Embryonic facial prominence (tissue), 1 donor: ENCODE data around the gene PIP5K1B.

Experiments
- DNase-seq: peaks from one replicate; pipeline ENCODE4 v3.0.0-alpha.2; 2016; ENCODE audit errors: extremely low spot score

PIP5K1B gene

GRCh38 chr9:68707801-68708488, 2.9 kb downstream of the PIP5K1B start:
- no peak for DNase-seq

DNA sequence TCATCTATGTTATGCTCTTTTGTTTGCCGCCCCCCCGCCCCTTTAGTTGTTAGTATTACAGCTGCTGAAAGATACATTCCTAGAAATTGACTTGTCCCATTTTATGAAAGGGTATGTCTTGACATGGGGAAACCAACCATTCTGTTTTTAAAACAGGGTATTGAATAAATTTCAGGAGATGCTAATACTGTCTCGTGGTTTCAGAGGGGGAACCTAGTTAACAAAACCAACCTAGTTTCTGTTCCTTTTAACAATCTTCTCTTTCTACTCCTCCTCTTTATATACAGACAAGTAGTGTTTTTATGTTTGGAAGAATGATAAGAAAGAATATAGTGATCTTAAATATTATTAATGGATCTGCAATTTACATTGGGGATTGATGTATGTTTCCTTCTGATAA, 3.5 kb downstream of the PIP5K1B start:
- no peak for DNase-seq

GRCh38 chr9:68709291-68710110, 4.5 kb downstream of the PIP5K1B start:
- DNase-seq: no peak

- DNase-seq: no peak
These were observed 5.1 kb downstream of the PIP5K1B start for GRCh38 chr9:68710111-68710471.

- no peak for DNase-seq
These were observed 6.2 kb downstream of the PIP5K1B start for GRCh38 chr9:68711281-68711680.

DNA sequence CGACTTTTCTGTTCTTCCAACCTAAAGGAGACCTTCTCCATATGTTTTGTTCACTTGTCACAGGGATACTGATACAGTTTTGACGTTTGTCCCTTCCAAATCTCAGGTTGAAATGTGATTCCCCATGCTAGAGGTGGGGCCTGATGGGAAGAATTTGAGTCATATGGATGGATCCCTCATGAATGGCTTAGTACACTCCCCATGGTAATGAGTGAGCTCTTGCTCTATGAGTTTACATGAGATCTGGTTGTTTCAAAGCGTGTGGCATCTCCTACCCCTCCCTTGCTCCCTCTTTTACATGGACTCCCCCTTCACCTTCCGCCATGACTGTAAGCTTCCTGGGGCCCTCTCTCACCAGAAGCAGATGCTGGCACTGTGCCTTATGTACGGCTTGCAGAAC, 6.9 kb downstream of the PIP5K1B start:
- DNase-seq: no peak

GRCh38 chr9:68714416-68715180, 9.6 kb downstream of the PIP5K1B start:
- no peak for DNase-seq

DNA sequence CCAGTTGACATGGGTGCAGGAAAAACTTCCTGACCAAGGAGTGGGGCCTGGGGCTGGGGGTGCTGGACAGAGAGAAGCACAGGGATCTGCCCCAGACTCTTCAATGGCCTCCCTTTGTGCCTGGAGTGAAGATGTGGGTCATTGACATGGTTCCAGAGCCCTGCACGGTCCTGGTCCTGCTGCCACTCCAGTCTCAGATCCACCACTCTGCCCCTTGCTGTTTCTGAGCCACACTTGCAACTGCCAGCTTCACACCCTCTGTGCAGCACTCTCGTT, 10.1 kb downstream of the PIP5K1B start:
- no peak for DNase-seq

- no peak for DNase-seq
These were observed 12.8 kb downstream of the PIP5K1B start for GRCh38 chr9:68717552-68718443.

- DNase-seq: no peak
These were observed 14.8 kb downstream of the PIP5K1B start for GRCh38 chr9:68719847-68720246.

- DNase-seq: no peak
These were observed 15.7 kb downstream of the PIP5K1B start for GRCh38 chr9:68720656-68721313.

GRCh38 chr9:68721666-68722330, 16.8 kb downstream of the PIP5K1B start:
- DNase-seq: no peak

GRCh38 chr9:68725070-68725469, 20.0 kb downstream of the PIP5K1B start:
- DNase-seq: no peak

- no peak for DNase-seq
These were observed 21.4 kb downstream of the PIP5K1B start for GRCh38 chr9:68726489-68726888.

DNA sequence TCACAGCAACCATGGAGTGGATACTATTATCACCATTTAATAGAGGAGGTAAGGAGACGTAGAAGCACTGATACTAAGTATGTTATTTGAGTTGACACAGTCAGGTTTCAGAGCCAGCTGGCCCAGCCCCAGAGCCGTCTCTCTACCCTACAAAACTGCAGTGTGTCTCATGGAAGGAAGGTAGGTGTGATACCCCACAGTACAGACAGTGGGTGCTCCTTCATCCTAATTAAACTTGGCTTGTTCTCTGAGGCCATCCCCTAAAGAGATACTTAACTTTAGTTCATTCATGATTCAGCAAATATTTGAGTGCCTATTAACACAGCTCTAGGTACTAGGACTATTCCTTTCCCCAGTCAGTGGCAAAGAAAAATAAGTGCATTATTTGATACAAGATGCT, 22.6 kb downstream of the PIP5K1B start:
- no peak for DNase-seq

DNA sequence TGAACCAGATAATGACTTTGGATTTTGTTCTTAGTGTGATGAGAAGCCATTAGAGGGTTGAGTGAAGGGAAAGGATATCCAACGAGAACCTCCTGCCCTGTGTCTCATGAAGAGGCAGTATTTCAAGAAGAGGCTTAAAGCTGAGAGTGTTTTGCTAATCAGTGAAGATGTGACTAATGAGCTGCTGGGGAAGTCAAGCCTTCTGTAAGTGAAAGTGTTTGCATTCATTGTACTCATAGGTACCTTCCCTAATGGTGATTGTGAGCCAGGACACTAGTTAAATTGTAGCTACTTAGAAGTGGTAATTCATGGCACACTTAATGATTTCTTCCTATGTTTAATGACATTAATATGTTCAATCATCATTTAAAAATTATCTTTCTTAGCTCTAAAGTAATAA, 23.7 kb downstream of the PIP5K1B start:
- DNase-seq: no peak

DNA sequence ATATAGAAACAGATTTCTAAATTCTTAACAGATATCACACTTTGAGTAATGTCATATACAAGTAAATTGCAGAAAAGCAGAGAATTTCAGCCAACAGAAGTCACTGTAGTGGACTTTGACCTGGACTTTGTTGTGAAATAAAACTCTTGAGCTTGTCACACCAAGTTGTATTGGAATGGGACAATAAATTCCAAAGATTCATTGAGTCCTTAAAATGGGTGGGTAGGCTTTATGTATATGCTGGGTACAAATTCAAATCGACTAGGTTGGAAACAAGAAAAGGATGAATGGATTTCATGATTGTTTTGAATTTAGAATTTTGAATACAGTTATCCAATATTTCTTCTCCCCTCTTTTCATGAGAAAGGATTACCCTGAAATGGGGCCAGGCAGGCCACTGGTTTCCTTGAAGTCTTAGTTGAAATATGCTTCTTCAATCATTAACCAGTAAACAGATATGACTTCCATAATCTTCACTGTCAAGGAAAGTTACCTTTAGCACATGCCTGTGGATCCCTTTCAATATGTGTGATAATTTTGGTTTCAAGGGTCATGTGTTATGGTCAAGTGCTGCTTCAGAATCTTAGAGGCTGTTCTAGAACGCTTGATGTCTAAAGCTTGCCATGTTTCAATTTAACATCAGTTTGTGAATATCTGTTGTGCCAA, 25.7 kb downstream of the PIP5K1B start:
- no peak for DNase-seq

GRCh38 chr9:68731857-68732256, 26.8 kb downstream of the PIP5K1B start:
- no peak for DNase-seq

DNA sequence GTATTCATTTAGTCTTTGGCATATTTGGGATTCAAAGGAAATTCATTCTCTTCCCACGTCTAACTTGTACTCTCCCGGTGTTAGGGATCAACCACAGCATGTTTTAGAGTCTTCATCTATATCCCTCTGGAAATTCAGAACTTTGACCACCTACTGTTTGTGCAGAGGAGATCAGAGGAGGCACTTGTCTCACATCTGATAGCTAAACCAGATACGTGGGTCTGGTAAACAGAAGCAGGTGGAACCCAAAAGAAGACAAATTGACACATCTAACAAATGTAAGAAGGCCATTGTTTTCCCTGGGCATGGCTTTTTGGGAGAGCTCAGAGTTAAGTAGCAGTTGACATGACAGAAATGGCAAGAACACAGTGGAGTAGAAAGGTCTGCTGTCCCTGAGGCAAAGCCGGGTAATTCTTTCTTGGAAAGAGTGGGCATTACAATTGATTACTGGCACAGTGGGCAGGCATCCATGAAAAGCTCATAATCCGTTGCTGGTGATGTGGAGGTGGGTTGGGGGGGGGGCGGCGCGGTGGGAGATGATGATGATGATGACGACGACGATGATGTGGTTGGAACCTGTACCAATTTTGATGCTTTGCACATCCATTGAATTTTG, 27.5 kb downstream of the PIP5K1B start:
- DNase-seq: no peak

GRCh38 chr9:68733021-68733405, 28.0 kb downstream of the PIP5K1B start:
- no peak for DNase-seq
